GM21447 (cell line): ENCODE measurements around the gene DENND11.
"Not testable (repeated sequence)": the region's sequence is repeated elsewhere in the genome, so short reads cannot be mapped to it uniquely, and the experiment has no call there.

ENCODE experiments used
- ATAC-seq: cut with Tn5 transposase; IDR thresholded peaks from one replicate; pipeline ENCODE4 v1.9.1; 2021; ENCODE audit not compliant: unreplicated experiment

DENND11 gene

DNA sequence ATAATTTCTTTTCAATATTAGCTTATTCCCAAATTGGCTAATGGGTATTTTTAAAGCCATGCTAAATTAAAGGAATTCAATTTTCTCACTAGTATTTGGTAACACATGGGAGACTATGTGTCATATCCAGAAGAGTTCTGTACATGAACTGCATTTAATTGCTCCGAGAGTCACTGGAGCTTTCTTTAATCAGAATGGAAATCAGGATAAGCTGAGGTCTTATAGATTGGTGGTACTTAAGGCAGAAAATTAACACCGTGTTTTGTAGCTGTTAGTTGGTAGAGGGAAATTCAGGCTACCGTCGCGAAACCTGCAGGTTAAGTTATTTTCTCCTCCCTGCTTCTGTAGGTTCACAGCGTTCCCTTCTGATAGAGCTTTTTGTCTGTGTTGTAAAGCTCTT lies 6.4 kb upstream of the DENND11 start, which contains the start of gene WEE2:
WEE2 (plus strand) TSS at position 3 of the 400 bp plus-strand sequence. CDS start 406 bp downstream, outside the sequence.
- no peak for ATAC-seq

GRCh38 chr7:141706239-141707064 lies 4.5 kb upstream of the DENND11 start:
- ATAC-seq = no peak

DNA sequence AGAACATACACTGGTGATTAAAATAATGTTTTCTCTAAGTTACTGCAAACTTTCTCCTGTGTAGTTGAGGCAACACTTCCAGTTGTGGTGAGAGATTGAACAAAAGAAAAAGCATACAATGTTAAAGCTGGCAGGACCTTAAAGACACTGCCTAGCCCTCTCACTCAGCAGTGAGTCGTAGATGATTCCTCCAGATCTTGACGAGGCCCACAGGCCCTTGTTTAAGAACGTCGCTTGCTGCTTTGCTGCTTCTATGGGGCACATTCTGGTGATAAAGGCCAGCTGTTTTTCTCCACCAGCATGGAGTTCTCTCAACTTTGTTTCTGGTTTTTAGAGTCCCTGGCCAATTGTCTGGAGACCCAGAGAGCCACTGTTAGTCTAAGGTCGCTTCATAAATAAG lies 2.8 kb upstream of the DENND11 start:
- ATAC-seq = no peak

- no peak for ATAC-seq
Observed at GRCh38 chr7:141704112-141704511, 2.1 kb upstream of the DENND11 start.

DNA sequence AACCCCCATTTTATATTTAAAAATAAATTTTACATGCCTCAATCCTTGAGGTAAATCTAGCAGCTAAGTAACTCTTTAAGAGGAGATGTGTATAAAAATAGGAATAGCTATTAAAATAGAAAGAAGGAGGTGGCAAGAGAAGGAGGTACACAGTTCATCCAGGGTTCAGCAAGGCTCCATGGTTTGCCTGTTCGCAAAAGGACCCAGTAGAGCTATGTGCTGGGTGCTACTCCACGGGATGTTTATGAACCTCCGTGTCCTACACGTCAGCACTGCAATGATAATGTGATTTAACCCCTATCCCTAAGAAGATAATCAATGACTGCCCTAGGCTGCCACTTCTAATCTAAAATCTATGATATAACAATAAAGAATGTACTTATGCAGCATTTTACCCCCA lies 926 bp upstream of the DENND11 start:
- ATAC-seq = no peak

DNA sequence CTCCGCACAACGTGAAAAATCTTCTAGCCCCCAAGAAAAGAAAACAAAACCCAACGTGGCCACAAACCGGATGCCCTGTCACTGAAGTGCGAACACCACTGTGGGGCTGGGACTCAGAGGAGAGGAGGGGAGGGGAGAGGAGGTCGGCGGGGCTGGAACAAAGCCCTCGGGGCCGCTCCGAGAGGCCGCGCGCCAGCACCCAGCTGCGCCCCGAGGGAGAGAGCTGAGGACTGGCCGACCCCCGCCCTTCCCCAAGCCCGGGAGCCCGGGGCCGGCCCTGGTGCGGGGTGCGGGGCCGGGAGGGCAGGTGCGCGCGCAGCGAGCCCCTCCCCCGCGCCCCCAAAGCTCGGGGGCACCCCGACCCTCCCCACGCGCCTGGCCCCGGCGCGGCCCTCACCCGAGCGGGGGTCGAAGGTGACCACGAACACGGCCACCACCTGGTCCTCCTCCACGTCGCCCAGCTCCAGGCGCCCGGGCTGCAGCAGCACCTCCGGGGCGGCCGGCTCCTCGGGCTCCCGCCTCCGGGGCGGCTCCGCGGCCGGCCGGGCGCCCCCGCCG lies 398 bp downstream of the DENND11 start:
- ATAC-seq = peak; percentile 83

DNA sequence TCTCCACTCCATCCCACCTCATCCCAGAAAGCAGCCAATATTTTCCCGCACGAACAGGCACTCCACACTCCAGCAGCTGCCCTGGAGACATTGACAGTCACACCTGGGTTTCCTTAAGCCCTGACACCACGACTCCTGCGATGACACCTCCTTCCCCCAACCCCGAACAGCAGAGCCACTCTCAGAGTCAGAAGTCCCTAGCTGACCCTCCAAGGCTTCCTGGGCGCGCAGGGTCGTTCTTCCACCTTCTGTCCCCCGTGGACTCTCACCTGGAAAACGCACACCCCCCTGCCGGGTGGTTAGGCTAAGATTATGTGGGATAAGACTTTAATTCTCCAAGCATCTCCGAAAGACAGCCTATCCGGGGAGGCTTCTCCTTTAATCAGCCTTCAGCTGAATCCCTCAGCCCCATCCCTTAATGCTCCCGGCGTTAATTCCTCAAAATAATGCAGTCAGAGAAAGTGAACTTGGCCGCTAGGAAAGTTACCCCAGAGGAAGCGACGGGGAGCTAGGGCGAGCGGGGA lies 1.1 kb downstream of the DENND11 start:
- peak; percentile 4 for ATAC-seq

DNA sequence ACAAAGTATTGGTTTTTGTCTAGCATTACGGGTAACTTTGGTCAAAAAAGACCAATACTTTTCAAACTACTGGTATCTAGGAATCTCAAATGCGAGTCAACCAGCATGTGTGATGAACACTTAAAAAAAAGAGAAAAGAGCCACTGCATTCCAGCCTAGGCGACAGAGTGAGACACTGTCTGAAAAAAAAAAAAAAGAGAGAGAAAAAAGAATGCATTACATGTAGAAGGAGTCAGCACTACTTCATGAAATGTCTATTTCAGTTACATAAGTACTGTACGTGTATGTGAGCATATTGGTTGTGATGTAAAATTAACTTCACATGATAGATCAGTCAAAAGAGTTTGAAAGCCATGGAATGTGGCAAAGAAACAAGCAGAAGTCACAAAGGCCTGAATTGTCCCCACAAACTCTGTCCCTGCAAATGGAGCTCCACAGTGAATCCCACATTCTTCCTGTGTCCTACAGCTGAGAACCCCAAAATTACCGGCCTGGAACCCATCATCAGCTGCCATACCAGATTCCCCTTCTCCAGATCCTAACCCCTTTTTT lies 1.6 kb downstream of the DENND11 start:
- no peak for ATAC-seq

DNA sequence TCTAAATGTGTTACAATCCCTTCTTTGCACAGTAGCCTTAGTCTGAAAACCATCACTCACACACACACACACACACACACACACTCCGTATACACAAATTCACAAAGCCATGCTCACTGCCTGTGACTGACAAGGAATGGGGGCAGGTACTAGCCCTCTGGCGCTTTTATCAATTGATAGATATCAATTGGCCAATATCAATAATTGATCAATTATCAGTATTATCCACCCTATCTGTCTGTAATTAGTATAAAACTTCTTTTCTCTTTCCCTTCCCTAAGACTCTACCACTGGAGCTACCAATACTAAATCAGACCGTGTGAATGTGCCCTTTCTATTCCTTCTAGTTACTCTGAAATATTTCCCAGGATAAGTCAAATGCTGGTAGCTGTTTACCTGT lies 2.1 kb downstream of the DENND11 start:
- no peak for ATAC-seq

DNA sequence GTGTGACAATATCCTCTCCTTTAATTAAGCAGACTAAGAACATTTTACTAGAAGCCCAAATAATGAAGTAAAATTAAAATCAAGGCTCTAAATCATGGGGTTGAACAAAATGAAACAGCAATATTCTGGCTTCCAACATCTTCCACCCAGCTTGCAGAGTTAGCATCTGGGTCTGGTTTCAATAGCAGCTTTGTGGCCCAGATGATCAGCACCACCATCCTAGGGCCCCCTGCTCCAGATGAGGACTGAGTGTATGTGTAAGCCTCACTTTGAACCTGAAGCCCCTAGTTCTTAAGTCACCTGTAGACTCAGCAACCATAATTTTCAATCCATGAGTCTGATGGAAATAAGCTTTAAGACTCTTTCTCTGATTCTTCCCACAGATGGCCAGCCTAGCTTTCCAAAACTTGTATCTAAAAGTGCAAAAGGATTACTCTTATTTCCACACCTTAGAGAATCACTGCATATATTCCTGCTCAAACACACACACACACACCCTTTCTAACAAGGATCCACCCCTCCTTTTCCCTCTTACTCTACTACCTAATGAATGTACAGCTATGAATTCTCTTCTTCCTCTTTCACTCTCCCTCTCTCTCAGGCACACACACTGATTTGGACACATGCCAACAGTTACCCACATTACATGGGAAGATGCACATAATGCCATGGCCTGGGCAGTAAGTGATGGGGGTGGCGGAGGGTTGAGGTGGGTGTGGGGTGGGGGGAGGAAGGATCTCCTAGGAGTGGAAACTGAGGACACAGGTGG lies 3.5 kb downstream of the DENND11 start:
- no peak for ATAC-seq

DNA sequence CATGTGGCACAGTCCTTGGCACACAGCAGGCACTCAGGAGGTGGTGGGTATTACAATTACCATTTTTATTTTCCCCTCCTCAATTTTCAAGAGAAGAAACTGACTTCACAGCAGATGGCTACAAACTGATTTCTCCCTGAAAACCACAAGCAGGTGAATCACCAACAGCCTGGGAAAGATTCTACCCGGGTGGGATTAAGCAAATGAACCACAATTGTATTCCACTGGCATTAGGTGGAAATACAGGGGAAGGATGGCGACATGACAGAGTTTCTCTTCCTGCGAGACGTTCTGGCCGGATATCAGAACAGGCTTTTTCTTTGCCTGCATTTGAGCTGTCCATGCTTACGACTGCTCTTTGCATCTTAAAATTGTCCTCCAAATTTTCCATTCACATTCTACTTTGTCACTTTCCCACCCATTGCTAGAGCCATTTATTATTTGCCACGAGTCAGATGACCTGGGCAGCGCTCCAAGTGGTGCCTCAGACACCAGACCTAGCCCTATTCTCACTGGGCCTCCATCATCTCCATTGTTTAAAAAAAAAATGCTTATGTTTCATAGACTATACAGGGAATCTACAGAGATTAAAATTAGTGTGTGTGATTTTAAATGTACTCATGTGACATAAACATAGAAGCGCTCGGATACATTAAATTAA lies 4.6 kb downstream of the DENND11 start:
- no peak for ATAC-seq

- ATAC-seq = no peak
Observed at GRCh38 chr7:141696348-141696747, 5.6 kb downstream of the DENND11 start.

- no peak for ATAC-seq
Observed at GRCh38 chr7:141695803-141696289, 6.1 kb downstream of the DENND11 start.

DNA sequence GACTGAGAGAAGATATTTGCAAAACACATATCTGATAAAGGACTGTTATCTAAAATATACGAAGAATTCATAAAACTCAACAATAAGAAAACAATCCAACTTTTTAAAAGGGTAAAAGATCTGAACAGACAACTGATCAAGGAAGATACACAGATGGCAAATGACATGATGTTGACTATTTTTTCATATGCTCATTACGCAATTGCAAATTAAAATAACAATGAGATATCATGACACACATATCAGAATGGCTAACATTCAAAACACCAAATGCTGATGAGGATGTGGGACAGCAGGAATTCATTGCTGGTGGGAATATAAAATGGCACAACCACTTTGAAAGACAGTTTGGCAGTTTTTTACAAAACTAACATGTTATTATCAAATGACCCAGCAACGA lies 8.9 kb downstream of the DENND11 start:
- no peak for ATAC-seq

GRCh38 chr7:141691961-141692360 lies 10.0 kb downstream of the DENND11 start:
- ATAC-seq = no peak

- ATAC-seq = no peak
Observed at GRCh38 chr7:141691540-141691939, 10.4 kb downstream of the DENND11 start.

DNA sequence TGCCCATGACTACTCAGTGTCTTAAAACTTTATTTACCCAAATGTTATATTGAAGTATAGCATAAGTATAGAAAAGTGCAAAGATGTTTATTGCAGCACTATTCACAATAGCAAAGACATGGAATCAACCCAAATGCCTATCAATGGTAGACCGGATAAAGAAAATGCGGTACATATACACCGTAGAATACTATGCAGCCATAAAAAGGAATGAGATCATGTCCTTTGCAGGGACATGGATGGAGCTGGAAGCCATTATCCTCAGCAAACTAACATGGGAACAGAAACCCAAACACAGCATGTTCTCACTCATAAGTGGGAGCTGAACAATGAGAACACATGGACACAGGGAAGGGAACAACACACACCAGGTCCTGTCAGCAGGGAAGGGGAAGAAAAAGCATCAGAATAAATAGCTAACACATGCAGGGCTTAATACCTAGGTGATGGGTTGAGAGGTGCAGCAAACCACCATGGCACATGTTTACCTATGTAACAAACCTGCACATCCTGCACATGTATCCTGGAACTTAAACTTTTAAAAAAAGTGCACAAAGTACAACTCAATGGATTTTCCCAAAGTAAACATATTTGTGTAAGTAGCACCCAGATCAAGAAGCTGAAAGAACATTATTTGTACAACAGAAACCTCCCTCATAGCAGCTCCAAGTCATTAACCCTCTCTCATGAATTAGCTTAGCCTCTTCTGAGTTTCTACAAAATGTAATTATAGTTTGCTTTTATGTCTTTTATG lies 12.7 kb downstream of the DENND11 start:
- ATAC-seq = not testable (repeated sequence)

DNA sequence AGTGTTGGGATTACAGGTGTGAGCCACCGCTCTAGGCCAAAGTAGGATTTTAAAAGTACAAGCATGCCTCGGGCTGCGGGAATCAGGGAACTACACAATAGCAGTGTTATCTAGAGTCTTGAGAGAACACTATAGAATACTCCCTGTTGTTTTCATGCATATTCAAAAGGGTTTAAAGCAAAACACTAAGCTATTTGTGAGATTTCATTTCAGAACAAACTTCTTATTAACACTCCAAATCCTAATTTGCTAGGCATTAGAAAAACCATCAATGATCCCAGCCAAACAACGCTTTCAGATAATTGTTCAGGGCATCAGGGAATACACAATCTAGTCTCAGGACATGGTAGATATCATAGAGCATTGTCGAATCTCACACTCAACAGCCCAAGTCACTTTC lies 13.9 kb downstream of the DENND11 start:
- no peak for ATAC-seq

GRCh38 chr7:141686670-141687069 lies 15.3 kb downstream of the DENND11 start:
- ATAC-seq = no peak

DNA sequence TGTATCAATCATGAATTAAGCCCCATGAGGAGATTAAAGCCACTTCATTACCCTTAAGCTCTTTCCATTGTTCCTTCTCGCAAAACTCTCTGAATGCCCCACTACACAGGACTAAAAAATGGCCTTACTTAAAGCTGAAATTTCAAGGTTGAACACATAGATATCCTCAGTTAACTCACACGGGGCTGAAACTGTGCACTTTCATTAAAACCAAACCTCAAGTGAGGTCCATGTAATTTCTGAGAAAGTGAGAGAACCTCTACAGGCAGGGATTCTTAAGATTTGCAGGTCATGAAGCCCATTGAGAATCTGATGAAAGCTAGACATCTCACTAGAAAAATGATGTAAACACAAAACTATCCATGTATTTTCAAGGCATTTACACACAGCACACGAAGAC lies 15.9 kb downstream of the DENND11 start:
- no peak for ATAC-seq
